IPS-18c (cell line): ENCODE measurements around the gene LAMA2.

Experiments used
- H3K4me3 ChIP-seq: 2 replicates; pipeline ENCODE4 v1.7.0; 2013; ENCODE audit warnings: low read depth, mild to moderate bottlenecking, low read length, moderate library complexity; ENCODE audit not compliant: insufficient read depth
- H3K9me3 ChIP-seq: one replicate; pipeline ENCODE4 v1.6.1; 2013; ENCODE audit warnings: mild to moderate bottlenecking, low read length, moderate library complexity; ENCODE audit not compliant: control insufficient read depth, insufficient read depth

Gene LAMA2

DNA sequence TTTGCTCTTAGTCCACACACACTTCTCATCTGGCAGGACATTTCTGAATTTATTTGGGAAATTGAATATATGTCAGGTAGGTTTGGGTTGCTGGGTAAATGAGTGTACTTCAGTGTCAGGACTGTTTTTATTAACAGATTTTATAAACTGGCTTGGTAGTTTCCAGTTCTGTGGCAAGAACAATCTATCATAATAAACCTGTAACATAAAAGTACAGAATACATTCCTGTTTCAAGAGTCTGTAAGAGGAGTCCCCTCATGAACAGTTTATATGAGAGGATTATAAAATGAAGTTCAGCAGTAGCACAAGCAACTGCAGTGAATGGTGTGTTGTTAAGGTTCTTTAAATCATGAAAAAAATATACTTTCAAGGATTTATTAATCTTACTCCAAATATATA, 81.8 kb downstream of the LAMA2 start:
- Histone ChIP-seq H3K9me3 (no peaks in the 10 kb centered on the region), H3K4me3 (no peak overlapping the region)

- no peaks in the 10 kb centered on the region for H3K9me3 ChIP-seq
- no peak overlapping the region for H3K4me3 ChIP-seq
Measured at GRCh38 chr6:128966934-128967333, 84.0 kb downstream of the LAMA2 start.

GRCh38 chr6:128979071-128979470, 96.1 kb downstream of the LAMA2 start:
- no peaks in the 10 kb centered on the region for H3K9me3 ChIP-seq

DNA sequence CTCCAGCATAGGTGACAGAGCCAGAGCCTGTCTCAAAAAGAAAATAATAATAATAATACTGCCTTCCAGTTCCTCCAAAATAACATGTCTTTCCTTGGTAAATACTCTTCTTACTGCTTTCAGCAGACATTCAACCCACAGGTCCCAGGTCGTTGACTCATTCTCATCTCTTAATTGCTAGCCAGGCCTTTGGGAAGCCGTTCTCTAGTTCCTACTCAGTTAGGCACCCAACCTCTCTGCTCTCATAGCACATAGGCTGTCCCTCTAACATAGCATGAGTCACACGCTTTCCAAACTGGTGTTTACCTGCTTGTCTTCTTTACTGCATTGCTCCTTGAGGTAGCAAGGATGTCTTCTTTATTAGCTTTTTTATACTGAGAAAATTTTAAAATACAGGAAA, 98.8 kb downstream of the LAMA2 start:
- Histone ChIP-seq H3K4me3 (no peak overlapping the region), H3K9me3 (no peaks in the 10 kb centered on the region)

More at GRCh38 chr6:128979071-128979470, 96.1 kb downstream of the LAMA2 start:
- H3K4me3 ChIP-seq: no peak overlapping the region

DNA sequence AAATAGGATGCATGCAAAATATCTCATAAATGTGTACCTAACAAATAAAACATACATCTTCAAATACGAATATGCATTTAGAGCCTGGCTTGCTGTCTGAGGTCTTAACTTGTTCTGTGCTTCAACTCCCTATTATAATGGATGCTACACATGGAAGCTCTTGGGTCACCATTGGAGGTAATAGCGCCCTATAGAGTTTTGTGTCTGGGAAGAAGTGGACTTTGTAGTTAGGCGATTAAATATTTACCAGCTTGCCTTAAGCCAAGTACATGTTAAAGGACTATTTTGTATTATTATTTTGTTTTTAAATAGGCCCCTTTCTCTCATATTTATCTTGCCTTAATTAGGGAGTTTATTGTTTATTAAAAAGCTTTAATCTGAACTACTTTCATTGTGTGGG, 107.4 kb downstream of the LAMA2 start:
- Histone ChIP-seq H3K9me3 (no peaks in the 10 kb centered on the region), H3K4me3 (no peak overlapping the region)

DNA sequence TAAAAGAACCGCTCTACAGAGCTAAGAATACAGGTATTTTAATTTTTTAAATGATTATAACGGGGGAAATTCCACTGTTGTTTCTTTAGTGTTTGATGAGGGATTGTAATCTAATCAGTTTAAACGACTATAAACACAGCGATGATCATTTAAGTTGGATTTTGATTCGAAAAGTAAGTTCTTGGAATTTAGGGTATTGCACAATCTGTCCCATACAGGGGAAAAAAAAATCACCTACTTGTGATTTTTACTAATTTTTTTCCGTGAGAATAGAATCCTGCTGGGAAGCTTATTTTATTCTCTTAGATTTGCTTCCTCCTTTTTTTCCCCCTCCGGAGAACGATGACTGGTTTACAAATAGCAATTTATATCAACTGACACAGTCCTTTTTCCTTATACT, 108.0 kb downstream of the LAMA2 start:
- no peak overlapping the region for H3K4me3 ChIP-seq
- no peaks in the 10 kb centered on the region for H3K9me3 ChIP-seq

DNA sequence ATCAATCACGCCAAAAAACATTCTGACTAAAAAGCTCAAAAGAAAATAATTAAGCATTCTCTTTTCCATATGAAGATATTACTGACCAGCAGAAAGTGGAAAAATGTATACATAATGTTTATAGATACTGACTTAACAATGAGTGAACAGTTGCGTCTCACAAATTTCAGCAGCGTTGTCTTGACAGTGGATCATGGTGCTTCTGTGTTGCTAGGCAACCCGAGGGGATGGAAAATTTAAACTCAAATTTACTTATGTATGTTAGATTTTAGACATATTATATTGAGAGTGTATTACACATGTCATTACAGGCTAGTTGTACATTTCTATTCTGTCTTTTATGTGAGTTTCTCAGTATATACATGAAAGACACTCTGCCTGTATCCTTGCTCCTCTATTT, 110.2 kb downstream of the LAMA2 start:
- Histone ChIP-seq H3K4me3 (no peak overlapping the region), H3K9me3 (no peaks in the 10 kb centered on the region)

GRCh38 chr6:128997880-128998279, 114.9 kb downstream of the LAMA2 start:
- Histone ChIP-seq H3K9me3 (no peaks in the 10 kb centered on the region), H3K4me3 (no peak overlapping the region)

DNA sequence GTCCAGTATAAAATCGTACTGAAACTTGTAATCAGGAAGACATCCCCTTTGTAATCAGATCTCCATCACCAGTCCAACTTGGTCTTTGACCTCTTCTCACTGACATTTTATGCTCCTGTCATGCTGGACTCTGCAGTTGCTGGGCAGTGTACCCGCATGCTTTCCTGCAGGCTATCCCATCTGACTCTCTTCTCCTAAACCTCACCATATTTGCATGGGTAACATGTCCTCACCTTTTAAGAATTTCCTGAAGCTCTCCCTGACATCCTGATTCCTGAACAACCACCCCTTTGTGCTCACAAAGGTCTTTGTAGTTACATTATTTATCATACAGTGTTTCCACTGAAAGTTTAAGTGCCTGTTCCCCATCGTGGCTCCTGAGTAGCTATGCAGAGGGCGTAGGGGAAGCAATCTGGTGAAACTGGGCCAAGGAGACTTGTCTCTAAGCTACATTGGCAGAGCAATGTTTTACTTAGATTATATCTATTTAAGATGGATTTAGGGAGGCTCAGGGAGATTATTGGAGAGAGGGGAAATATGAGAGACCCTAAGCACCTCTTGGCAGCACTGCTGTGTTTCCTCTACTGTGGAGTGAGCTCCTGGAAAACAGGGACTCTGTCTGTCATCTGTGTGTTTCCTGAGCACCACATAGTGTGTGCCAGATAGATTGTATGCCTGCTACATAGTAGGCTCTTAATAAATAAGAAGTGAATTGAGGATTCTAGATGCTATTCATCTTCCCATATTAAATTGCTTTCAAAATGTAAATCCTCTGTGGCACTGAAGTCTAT, 124.0 kb downstream of the LAMA2 start:
- H3K4me3 ChIP-seq: no peak overlapping the region
- H3K9me3 ChIP-seq: no peaks in the 10 kb centered on the region

DNA sequence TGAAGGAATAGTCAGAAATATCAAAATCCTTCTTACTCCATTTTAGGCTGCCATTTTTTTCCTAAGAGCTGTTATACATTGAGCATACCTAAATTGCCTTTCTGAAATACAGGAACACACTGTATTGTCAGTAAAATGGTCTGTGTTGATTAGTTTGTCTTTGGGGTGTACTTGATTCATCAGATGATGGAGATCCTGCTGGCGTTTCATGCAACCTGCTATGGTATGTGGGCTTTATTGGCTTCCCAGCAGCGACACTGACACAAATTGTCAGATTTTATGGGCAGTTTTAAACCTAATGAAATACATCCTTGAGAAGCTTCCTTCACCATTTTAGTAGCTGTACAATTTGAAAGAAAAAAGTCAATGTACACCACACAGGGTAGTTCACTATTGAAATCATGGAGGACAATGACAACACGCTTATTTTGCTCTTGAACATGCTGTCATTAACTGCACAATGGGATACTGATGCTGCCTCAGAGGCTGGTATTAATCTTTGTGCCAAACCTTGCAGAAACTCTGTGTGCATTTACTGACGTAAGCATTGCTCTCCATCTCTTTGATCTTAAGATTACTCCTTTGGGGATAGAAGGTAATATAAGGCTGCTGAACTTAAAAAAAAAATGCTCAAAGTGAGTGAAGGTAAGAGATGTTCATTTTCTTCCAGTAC, 124.9 kb downstream of the LAMA2 start:
- Histone ChIP-seq H3K9me3 (no peaks in the 10 kb centered on the region), H3K4me3 (no peak overlapping the region)

GRCh38 chr6:129008591-129008990, 125.7 kb downstream of the LAMA2 start:
- no peak overlapping the region for H3K4me3 ChIP-seq
- no peaks in the 10 kb centered on the region for H3K9me3 ChIP-seq

- H3K4me3 ChIP-seq: no peak overlapping the region
- no peaks in the 10 kb centered on the region for H3K9me3 ChIP-seq
Measured at GRCh38 chr6:129009851-129010250, 126.9 kb downstream of the LAMA2 start.

DNA sequence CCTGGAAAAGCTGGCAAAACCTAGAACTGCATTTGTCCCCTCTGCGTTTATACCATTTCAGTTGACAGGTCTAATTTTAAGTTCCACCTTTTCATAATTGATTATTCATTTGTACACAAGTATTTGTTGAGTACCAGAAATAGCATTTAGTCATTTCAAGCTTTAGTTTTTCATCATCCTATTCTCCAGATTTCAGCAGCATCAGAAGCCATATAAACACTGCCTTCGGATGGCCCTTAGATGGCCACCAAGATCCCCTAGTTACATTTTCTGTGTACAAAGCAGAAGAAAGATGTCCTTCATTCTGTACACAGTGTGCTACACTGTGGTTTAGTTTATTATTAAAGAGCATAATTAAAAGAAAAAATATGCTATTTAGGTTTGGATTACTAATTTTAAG, 131.4 kb downstream of the LAMA2 start:
- H3K4me3 ChIP-seq: no peak overlapping the region
- H3K9me3 ChIP-seq: no peaks in the 10 kb centered on the region

- Histone ChIP-seq H3K4me3 (no peak overlapping the region), H3K9me3 (no peaks in the 10 kb centered on the region)
Measured at GRCh38 chr6:129015721-129016120, 132.8 kb downstream of the LAMA2 start.

DNA sequence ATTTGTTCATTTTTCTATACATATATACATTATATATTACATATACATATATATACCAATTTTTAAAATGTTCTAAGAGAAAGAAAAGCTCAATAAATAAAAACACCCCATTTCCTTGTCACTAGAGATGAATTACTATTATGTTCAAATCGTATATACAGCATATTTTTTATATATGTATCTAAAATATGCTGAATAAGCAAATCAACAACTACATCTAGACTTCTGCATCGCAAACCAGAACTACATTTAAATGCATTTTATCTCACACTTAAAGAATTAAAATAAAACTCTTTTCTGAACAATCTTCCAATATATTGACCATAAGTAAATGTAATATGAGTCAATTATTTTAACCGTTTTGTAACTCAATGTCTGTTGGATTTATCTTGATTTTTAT, 133.9 kb downstream of the LAMA2 start:
- H3K4me3 ChIP-seq: no peak overlapping the region
- H3K9me3 ChIP-seq: no peaks in the 10 kb centered on the region

- no peaks in the 10 kb centered on the region for H3K9me3 ChIP-seq
- no peak overlapping the region for H3K4me3 ChIP-seq
Measured at GRCh38 chr6:129022011-129022553, 139.1 kb downstream of the LAMA2 start.

DNA sequence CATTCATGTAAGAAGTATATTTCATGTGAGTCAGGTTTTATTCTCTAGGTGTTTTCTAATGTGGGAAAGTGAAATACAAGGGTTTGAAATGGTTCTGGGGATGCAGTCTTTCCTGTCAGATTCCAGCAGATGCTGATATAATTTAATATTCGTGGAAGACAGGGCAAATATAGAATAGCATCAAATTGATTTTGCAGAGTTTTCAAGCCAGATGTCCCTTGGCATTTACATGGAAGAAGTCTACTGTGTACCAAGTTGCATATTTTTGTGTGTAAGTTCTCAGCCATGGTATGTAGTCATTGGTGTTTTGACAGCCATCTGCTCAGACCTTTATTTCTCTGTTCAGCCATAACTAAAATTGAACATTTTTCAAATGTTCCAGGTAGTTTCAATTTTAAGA, 143.7 kb downstream of the LAMA2 start:
- H3K9me3 ChIP-seq: no peaks in the 10 kb centered on the region
- H3K4me3 ChIP-seq: no peak overlapping the region

- H3K4me3 ChIP-seq: no peak overlapping the region
- H3K9me3 ChIP-seq: no peaks in the 10 kb centered on the region
Measured at GRCh38 chr6:129029778-129030177, 146.8 kb downstream of the LAMA2 start.
